Measurements from ENCODE around the gene AMPD2. TPM values are rescaled to one million over a fixed set of nuclear protein-coding genes. Genes with fewer than 3 reads are reported as not detected.

The AMPD2 gene
- total RNA-seq, 1 donor from 2014 or later = 45.8 TPM

- DNase-seq (ENCODE audit: low spot score) = no peak
Measured at GRCh38 chr1:109630898-109631512, 11.4 kb downstream of the AMPD2 start.

GRCh38 chr1:109631513-109632505 is 12.2 kb downstream of the AMPD2 start:
- DNase-seq (ENCODE audit: low spot score) = no peak

- no peak for DNase-seq (ENCODE audit: low spot score)
Measured at GRCh38 chr1:109632671-109633346, 13.2 kb downstream of the AMPD2 start.

- no peak for DNase-seq (ENCODE audit: low spot score)
Measured at GRCh38 chr1:109634292-109634691, 14.7 kb downstream of the AMPD2 start.

GRCh38 chr1:109634771-109635750 is 15.4 kb downstream of the AMPD2 start:
- peak; percentile 38 for DNase-seq (ENCODE audit: low spot score)

GRCh38 chr1:109635862-109636200 is 16.2 kb downstream of the AMPD2 start:
- no peak for DNase-seq (ENCODE audit: low spot score)

GRCh38 chr1:109636201-109636952 is 16.7 kb downstream of the AMPD2 start:
- peak; percentile 39 for DNase-seq (ENCODE audit: low spot score)

- peak; percentile 31 for DNase-seq (ENCODE audit: low spot score)
Measured at GRCh38 chr1:109637446-109637845, 17.8 kb downstream of the AMPD2 start.

- DNase-seq (ENCODE audit: low spot score) = peak; percentile 34
Measured at GRCh38 chr1:109639063-109639840, 19.6 kb downstream of the AMPD2 start.

GRCh38 chr1:109639841-109640184 is 20.2 kb downstream of the AMPD2 start:
- DNase-seq (ENCODE audit: low spot score) = no peak

- peak; percentile 88 for DNase-seq (ENCODE audit: low spot score)
Measured at GRCh38 chr1:109640285-109640865, 20.7 kb downstream of the AMPD2 start.

GRCh38 chr1:109641078-109641740 is 21.6 kb downstream of the AMPD2 start:
- DNase-seq (ENCODE audit: low spot score) = no peak

GRCh38 chr1:109641861-109642260 is 22.2 kb downstream of the AMPD2 start:
- no peak for DNase-seq (ENCODE audit: low spot score)

GRCh38 chr1:109642626-109643025 is 23.0 kb downstream of the AMPD2 start:
- DNase-seq (ENCODE audit: low spot score) = no peak

GRCh38 chr1:109643385-109644230 is 24.0 kb downstream of the AMPD2 start:
- peak; percentile 89 for DNase-seq (ENCODE audit: low spot score)

- DNase-seq (ENCODE audit: low spot score) = no peak
Measured at GRCh38 chr1:109644670-109645069, 25.0 kb downstream of the AMPD2 start.

- DNase-seq (ENCODE audit: low spot score) = peak; percentile 17
Measured at GRCh38 chr1:109649491-109649914, 29.9 kb downstream of the AMPD2 start.

GRCh38 chr1:109650609-109651008 is 31.0 kb downstream of the AMPD2 start:
- DNase-seq (ENCODE audit: low spot score) = no peak
